Suprapubic skin (tissue), 4 donors: Measurements from ENCODE around the gene C19orf53.

Experiments used
- CTCF ChIP-seq, 2 donors: fragments of 200-600 bp in 1 of 2; fragments of 450-650 bp in 1 of 2; sonication (generic) in 1 of 2; IDR thresholded peaks; one replicate each; pipeline ENCODE4 v1.5.1; 2016 to 2019; ENCODE audit warnings: antibody characterized with exemption in 2 of 2, mild to moderate bottlenecking in 1 of 2, moderate library complexity in 1 of 2
- POLR2A ChIP-seq, 2 donors: fragments of 450-650 bp; IDR thresholded peaks; one replicate each; pipeline ENCODE4 v1.6.1; 2017; ENCODE audit warnings: antibody characterized with exemption in 2 of 2, mild to moderate bottlenecking in 2 of 2, moderate library complexity in 2 of 2
- POLR2AphosphoS5 ChIP-seq, 3 donors: sonication (generic); formaldehyde crosslinking; IDR thresholded peaks; one replicate each; pipeline ENCODE4 v1.6.1; 2017; ENCODE audit warnings: antibody characterized with exemption in 3 of 3

- TF ChIP-seq POLR2AphosphoS5 (IDR thresholded peaks at IDR 0.05) (no peak), CTCF (IDR thresholded peaks at IDR 0.05) (no peak), POLR2A (IDR thresholded peaks at IDR 0.05) (no peak)
Observed at GRCh38 chr19:13738073-13738472, 36.2 kb upstream of the C19orf53 start.
